Measurements from ENCODE around the gene NUDT1.

The NUDT1 gene

DNA sequence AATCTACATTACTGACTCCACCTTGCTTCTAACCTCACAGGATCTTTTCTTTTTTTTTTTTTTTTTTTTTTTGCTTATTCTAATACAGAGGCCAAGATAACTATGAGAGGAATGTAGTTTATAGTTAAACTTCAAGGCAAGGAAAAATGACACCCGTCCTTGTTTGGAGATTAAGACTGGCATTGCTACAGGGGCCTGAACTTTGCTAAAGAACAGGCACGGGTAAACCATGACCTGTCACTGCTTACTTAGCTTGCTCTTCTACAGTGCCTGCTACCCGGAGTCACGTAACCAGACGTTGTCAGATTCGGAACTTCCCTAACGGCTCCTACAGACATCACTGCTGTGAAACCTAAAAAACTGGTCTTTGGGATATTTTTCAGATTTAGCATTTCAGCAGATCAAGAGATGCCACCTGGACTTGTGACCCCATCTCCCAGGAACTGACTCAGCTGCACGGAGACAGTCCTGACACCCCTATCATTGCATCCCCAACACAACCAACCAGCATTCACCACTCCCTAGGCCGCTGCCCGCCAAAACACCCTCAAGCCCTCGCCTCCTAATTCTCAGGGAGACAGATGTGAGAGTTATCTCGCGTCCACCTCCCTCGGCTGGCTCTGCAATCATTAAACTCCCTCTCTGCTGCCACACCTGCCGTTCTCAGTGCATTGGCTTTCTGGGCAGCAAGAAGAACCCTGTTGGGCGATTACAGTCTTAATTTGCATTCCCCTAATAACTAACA is 36.8 kb upstream of the NUDT1 start:
- DNase-seq (ENCODE audit: low read depth), result no peak

DNA sequence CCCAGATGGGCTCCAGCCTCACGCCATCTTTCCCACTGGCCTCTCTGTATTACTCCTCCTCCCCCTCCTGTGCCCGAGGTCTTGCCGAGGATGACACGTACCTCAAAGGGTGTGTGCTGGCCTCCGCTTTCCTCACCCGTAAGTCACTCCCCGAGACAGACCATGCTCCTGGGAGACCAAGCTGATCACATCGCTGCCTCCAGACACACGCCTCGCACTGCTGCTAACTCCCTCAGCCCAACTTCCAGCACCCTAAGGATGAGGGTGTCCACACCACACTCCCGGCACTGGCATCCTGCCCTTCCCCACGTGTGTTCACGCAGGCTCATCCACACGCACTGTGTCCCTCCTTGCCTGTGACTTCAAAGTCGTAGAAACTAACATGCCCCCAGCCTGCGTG is 33.3 kb upstream of the NUDT1 start:
- no peak for DNase-seq (ENCODE audit: low read depth)

DNA sequence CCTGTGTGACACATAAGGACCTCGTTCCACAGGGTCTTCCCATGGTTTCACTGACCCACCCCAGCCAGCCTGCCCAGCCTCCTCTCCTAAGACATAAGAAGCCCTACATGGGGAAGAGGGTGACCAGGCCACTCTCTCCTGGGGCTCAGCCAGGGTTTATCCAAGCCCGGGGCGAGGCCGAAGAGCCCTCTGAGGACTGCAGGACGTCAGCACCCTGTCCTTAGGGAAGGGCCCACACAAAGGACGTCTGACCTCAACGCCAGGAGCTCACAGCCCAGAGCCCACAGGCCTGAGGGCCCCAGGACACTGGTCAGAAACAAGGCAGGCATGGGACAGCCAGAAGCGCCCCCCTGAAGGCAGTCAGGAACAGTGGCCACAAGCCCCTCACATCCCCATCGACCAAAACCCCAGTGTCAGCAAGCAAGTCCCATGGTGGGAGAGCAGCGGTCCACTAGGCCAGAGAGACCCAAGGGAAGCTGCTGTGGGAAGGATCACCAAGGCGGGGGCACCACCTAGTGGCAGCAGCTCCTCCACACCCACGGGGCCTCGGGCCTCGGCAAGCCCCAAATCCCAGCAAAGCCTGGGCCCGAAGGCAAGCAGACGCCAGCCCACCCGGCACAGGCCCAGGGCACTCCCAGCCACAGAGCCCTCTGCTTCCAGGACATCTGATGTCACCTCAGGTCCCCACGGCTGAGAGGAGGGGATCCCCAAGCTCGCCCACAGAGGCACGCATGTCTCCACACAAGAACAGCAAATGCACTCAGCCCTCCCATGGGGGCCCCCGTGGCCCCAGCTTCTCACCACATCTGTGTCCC is 32.7 kb upstream of the NUDT1 start:
- DNase-seq (ENCODE audit: low read depth), result no peak

DNA sequence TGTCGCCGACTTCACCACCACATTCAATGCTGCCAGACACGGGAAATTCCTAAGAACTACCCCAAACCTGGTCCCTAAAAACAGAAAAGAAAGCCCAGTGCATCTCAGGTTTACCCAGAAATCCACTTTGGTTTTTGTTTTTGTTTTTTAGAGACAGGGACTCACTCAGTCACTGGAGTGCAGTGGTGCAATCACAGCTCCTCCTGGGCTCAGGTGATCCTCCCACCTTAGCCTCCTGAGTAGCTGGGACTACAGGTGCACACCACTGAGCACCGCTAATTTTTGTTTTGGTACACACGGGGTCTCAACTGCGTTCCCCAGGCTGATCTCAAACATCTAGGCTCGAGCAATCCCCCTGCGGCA is 32.1 kb upstream of the NUDT1 start:
- no peak for DNase-seq (ENCODE audit: low read depth)

DNA sequence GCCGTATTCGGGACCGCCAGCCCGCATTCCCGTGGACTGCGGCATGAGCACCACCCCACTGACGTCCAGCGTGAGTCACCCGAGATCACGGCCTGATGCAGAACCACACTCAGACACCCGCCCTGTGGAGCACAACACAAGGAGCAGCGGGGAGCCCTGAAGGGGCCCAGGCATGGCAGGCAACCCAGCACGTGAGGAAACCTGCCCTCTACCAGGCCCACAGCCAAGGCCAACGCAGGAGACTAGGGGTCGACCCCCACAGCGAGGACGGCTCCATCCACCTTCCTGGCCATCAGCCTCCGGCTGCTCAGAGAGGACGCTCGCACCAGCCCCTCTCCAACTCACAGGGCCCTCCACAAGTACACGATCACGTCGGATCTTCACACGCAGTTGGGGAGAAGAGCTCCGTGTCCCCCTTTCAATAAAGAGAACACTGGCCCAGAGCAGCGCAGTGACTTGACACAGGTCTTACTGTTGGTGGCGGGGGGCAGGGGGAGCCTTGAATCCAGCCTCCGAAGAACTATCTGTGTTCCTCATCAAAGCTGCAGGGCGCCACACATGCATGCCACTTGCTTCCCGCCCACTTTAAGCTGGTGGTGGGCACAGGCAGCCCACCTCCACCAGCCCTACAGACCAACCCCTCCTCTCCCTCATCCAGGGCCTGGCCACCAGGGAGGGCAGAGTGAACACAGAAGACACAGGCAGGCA is 31.3 kb upstream of the NUDT1 start:
- DNase-seq (ENCODE audit: low read depth), result no peak

DNA sequence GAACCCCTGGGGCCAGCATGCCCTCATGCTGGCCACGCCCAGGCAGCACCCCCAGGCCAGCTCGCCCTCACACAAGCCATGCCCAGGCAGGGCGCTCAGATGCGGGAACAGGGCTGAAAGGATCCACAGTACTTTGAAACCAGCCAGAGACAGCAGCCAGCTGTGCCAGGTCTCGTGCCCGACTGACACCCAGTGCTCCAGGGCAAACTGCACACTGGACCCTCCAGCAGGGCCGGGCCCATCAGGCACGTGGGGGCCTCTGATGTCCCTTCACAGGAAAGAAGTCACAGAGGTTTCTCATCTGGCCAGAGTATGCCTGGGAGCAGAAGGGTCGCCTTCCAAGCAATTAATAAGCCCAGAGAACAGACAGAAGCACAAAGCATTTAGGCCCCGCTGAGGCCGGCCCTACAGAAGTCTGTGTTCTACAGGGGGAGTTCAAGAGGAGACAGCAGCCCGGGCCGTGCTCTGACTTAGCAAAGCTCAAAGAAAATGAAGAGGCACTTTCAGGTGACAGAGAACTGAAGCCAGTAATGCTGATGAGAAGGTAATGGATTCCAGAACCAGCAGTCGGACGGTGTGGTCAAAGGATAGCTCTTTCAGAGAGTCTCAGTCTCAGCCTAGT is 30.7 kb upstream of the NUDT1 start:
- no peak for DNase-seq (ENCODE audit: low read depth)

DNA sequence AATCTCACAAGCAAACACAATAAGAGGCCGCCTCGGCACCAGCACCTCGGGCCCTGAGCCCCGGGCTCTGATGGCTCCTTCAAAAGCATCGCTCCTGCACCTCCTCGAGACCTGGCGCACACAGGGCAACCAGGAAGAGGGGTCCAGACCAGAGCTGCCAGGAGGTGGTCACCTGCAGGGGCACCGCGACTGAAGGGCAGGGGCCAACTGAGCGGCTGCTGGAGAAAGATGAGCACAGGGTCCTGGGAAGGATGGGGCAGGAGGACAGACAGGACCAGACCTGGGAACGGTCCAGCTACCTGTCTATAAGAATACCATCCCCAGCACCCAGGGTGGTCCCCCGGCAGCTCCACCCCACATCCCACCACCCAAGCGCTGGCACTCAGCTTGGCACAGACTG is 30.1 kb upstream of the NUDT1 start:
- DNase-seq (ENCODE audit: low read depth), result no peak

DNA sequence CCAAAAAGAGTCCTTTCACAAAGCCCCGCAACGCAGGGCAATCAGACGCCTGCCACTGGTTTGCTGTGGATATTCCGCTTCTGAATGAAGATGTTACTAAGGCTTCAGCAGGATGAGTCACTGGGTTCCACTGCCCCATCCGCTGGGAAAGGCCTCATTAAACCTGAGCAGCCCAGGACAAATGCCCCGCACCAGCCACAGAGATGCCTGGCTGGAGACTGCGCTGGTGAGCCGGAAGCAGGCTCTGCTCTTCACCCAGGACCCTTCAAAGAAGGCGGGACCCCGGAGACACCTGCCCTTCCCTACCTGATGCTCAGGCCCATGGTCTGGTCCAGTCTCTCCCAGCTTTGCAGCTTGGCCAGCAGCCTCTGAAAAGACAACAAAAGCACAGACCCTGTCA is 29.1 kb upstream of the NUDT1 start:
- no peak for DNase-seq (ENCODE audit: low read depth)

DNA sequence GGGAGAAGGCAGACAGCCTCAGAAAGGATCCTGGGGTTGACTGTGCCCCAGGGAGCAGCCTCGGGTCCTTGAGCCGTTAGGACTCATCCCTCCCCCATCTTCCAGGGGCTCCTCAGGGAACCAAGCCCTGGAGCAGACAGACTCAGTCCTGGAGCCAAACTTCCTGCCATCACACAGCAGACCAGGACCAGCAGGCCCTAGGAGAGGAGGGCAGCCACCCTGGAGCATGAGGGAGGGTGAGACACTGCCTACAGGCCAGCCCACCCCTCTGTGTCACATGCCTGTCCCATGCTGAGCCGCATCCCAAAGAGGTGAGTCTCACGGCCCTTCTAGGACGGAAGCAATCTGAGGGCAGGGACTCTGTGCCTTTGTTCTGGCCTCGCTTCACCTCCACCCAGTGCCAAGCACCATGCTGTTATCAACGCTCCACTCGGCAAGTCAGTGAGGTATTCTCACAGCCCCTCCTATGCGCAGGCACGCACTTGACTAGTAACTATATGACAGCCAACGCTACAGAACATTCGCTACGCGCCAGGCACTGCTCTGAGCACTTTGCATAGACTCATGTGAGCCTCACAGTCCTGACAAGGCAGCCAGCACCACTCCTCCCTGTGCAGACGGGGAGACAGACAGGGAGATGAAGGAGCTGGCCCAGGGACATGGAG is 28.3 kb upstream of the NUDT1 start:
- DNase-seq (ENCODE audit: low read depth), result no peak

DNA sequence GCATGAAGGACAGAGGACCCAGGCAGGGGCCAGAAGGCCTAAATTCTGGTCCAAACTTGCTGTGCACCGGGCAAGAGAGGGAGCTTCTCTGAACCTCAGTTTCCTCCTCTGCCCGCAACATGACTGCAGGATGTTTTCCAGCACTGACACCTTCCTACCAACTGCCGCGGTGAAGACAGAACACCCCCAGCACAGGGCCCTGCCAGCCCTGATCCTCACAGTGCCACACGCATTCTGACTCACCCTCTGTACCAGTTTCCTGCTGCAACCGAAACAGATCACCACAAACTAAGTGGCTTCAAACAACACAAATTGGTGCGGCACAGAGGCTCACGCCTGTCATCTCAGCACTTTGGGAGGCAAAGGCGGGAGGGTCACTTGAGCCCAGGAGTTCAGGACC is 27.4 kb upstream of the NUDT1 start:
- DNase-seq (ENCODE audit: low read depth), result no peak

DNA sequence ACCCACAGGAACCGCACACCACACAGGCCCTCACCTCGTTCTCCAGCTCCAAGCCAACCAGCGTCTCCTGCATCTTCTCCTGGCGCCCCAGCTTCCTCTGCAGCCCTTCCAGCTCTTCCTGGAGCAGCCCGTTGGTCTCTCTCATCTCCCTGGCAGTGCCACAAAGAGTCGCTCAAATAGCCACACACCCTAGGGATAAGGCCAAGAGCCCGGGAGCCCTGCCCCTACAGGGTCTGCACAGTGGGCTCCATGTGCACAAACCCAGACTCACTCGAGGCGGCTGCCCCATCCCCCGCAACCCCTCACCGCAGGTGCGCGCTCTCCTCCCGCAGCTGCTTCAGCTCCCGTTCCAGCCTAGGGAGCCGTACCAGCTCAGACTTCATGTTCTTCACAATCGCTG is 26.2 kb upstream of the NUDT1 start:
- no peak for DNase-seq (ENCODE audit: low read depth)

DNA sequence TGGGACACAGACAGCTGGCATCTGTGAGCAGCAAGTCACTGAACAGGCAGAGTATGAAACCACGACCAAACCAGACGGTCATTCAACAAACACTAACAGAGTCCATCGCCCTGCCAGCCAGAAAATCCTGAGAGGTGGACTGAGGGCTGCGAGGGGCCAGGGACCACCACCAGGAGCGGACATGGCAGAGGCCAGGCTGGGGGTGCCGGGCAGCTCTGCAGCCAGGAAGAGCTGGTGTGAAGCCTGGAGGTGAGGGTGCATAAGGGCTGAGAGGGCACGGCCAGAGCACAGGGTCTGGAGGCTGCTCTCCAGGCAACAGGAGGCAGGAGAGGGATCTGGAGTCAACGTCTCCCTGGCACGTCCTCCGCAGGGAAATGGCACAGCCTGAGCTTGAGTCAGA is 24.8 kb upstream of the NUDT1 start:
- DNase-seq (ENCODE audit: low read depth), result no peak

DNA sequence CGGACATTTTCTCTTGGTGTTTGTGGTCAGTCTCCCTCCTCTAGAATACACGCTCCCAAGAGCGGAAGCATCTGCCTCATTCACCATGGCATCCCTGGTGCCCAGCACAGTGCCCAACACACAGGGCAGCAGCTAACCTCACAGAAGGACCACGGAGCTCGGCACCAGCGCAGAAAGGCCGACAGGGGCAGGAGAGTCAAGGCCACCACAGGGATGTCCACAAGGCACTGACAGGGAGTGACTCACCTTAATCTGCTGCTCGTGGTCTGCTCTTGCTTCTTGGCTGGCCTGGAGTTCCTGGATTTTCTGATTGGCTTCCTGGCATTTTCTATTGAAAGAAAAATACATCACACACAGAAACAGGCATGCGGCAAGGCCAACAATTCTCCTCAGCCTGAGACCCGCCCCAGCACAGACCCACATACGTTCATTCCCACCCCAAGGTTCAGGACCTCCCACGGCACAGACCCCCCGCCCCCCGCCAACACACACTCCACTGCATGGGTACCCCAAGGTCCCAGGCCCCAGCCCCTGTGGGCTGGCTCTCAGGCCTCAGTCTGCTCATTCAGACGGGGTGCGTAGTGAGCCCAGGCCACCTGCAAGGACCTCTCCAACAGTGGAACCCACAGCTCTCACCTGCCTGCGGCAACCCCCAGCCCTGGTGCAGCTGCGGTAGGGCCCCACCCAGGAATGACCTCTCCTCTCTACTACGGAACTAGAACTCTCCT is 24.1 kb upstream of the NUDT1 start:
- no peak for DNase-seq (ENCODE audit: low read depth)

DNA sequence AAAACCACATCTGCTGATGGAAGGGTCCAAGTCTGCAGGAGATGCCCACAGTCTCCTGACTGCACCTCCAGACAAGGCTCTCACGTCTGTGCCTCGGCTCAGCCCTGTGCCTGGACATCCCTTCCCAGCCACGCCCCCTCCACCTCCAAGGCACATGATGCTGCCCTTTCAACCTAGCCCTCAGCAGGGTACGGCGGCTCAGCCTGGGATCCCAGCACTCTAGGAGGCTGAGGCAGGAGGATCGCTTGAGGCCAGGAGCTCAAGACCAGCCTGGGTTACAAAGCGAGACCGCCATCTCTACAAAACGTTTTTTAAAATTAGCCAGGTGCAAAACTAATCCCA is 23.6 kb upstream of the NUDT1 start:
- DNase-seq (ENCODE audit: low read depth), result no peak

DNA sequence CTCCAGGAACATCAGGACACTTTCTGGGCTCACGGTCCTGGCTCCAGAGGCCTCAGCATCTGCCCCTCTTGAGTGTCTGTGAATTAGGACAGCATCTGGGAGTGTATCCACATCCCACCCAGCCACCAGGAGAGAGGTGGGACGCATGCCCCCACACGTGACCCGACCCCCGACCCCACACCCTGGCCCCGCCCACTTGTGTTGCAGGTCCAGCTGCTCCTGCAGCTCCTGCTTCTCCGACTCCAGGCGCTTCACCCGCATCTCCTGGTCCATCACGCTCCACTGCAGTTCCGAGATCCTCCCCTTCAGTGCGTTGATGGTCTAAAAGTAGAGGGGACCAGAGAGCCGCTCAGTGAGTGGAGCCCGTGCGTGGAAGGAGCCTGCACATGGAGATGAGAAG is 22.9 kb upstream of the NUDT1 start:
- no peak for DNase-seq (ENCODE audit: low read depth)

DNA sequence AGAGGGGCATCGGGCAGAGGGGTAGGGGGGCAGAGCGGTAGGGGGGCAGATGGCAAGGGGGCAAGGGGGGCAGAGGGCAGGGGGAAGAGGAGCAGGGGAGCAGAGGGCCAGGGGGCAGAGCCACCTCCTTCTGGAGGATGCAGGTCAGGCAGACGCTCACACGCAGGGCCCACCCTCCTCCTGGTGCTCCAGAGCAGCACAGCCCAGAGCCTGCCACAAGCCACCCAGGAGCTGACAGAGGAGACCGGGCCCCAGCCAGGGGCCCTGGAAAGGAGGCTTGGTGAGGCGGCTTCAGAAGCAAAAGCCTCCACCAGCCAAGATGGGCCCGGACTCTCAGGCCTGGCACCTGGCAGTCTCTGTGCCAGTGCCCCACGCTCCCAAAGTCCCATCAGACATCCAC is 22.4 kb upstream of the NUDT1 start:
- no peak for DNase-seq (ENCODE audit: low read depth)

DNA sequence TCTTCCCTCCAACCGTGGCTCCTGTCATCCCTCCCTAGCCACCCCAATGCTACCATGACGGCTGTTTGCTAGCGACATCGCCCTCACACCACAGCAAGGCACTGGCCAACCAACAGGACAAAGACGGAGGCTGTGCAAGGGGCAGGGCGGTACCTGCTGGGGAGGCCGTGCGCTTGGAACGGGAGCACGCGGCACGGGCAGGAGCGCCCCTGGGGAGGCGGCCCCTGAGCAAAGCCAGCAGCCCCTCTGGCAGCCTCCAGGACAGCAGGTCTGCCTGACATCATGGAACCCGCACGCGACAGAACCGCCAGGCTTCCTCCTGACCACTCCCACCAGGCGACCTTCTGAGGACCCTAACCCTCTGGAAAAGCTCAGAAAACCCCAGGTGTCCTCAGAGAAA is 22.0 kb upstream of the NUDT1 start:
- no peak for DNase-seq (ENCODE audit: low read depth)

DNA sequence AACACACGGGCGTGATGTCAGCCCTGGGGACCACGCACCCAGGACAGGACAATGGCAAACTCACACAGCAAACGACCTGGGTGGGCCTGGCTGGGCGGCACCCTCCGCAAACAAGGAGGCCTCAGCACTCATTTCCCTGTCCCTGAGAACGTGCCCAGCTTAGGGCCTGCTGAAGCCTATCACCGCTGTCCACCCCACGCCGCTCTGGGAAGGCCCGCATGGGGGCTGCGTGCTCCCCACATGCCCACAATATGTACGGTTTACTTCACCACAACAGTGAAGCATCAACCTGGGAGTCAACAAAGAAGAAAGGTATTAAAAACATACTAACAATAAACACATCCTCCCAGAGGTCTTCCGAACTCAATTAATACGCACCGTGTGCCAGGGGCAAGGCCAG is 21.5 kb upstream of the NUDT1 start:
- no peak for DNase-seq (ENCODE audit: low read depth)

DNA sequence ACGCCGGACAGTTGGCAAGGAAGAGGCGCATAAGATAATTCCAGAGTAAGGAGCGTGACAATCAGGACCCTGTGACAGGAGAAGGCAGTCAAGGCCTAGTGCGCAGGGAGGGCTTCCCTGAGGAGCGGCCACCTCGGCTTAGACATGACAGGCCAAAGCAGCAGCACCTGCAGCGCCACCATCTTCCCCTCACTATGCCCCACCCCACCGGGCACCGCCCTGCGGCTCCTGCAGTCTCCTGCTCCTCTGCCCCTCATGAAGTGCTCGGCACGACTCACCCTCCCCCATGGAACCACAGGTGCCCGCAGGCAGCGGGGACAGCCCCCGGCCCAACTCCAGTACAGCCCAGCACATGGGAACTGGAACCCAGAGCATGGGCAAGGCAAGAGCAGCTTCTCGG is 21.1 kb upstream of the NUDT1 start:
- DNase-seq (ENCODE audit: low read depth), result no peak

DNA sequence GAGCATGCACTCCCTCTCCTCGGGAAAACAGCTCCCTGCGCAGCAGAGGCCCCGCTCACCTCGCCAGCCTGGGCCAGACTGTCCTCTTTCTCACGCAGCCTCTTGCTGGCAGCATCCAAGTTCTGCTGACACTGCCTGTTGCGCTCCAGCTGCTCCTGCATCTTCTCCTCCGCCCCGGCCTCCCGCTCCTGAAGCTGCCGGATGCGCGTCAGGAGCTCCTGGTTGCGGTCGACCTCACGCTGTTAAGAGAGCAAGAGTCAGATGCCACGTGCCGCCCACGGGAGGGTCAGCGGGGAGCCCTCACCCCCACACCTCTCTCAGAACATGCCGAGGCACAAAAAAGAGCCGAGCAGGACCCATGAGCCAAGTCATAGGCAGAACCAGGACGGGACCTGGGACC is 19.5 kb upstream of the NUDT1 start:
- DNase-seq (ENCODE audit: low read depth), result no peak

DNA sequence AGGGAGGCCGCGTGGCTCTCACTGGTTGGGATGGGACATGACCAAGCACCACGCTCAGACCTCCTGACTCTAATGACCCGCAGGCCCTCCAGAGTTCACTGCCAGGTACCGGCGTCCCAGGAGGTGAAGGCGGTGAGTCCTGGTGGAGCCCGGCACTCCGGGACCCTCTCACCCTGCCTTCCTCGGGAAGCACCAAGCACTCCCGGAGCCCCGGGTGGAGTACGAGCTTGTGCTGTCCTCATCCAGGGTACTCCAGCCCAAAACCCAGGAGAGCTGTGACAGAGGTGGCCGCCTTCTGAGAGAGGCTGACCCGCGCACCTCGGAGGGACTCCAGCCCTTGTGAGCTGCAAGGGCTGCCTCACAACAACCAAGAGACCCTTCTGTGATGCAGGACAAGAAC is 18.7 kb upstream of the NUDT1 start:
- no peak for DNase-seq (ENCODE audit: low read depth)

DNA sequence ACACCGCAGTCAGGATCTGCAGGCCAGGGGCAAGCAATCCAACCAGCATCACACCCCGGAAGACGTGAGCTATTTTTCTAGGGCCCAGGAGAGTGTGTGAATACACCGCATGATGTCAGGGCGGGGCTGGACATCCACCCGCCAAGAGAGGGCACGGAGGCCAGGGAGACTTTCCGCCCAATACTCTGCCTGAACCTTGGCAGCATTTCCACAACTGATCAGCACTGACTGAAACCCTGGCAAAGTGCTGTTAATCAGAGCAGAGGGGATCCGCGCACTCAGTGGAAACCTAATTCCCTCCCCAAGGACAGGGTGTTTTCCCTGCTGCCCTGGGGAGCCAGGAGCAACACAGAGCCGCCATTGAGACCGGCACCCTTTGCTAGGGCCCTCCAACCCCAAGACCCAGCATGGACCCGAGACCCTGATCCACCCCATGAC is 17.5 kb upstream of the NUDT1 start:
- no peak for DNase-seq (ENCODE audit: low read depth)
